Measurements from ENCODE around the gene KHSRP. TPM values are rescaled to one million over a fixed set of nuclear protein-coding genes. Genes with fewer than 3 reads are reported as not detected.

Gene KHSRP
- total and polyA plus RNA-seq, 2 of the 13 experiments (the other 11 are each of a cell fraction or from before 2014, with no cell fraction given), result 72.1 to 129 TPM

GRCh38 chr19:6412447-6413091, 12.0 kb downstream of the KHSRP start (continued):
- TF ChIP-seq RERE (CRISPR knock-in tag; IDR thresholded peaks at IDR 0.05; ENCODE audit: low read depth) (no peak), ZBTB46 (CRISPR knock-in tag; IDR thresholded peaks at IDR 0.05; ENCODE audit: borderline replicate concordance) (no peak), AHDC1 (CRISPR knock-in tag; IDR thresholded peaks at IDR 0.05; ENCODE audit: borderline replicate concordance) (no peak), XRCC5 (optimal IDR thresholded peaks at IDR 0.05; ENCODE audit: low read length) (peak; percentile 67), ZNF329 (CRISPR knock-in tag; IDR thresholded peaks at IDR 0.05; ENCODE audit: low read depth) (no peak), CHCHD3 (CRISPR knock-in tag; IDR thresholded peaks at IDR 0.05) (no peak), SSRP1 (CRISPR knock-in tag; IDR thresholded peaks at IDR 0.05) (no peak), MXD1 (CRISPR knock-in tag; IDR thresholded peaks at IDR 0.05) (no peak), ZNF230 (CRISPR knock-in tag; IDR thresholded peaks at IDR 0.05) (no peak), EP300 (IDR thresholded peaks at IDR 0.05; ENCODE audit: low read depth in 2 of 2, low read length in 2 of 2) (no peak), EP300 (CRISPR knock-in tag; IDR thresholded peaks at IDR 0.05; ENCODE audit: borderline replicate concordance) (no peak), ZNF260 (CRISPR knock-in tag; IDR thresholded peaks at IDR 0.05; ENCODE audit: borderline replicate concordance, low read depth) (no peak), SRSF1 (optimal IDR thresholded peaks at IDR 0.05; ENCODE audit: low read depth, low read length) (no peak), GPN1 (CRISPR knock-in tag; IDR thresholded peaks at IDR 0.05; ENCODE audit: borderline replicate concordance) (no peak), ZNF24 (IDR thresholded peaks at IDR 0.05) (no peak), SIN3A (IDR thresholded peaks at IDR 0.05; ENCODE audit: borderline replicate concordance, low read depth, low read length) (0 out of 2 replicates have a peak, but pooled peaks have one; percentile 8)
